Calu3 (cell line): ENCODE measurements around the gene ARHGEF4. TPM values are rescaled to one million over a fixed set of nuclear protein-coding genes. Genes with fewer than 3 reads are reported as not detected.

ENCODE experiments used
- BruUV-seq: library from RNA; stranded (reverse); fragments of 400-500 nt; replicated peaks from 2 replicates; lab custom pipeline; 2021; lab: Mats Ljungman, UMichigan
- CTCF ChIA-PET: fragments of 300-600 bp; sonication (Branson Sonifier 250); formaldehyde crosslinking; loops from one replicate; lab custom pipeline; 2022; ENCODE audit warnings: antibody characterized with exemption; lab: Charles Lee
- DNase-seq: peaks from one replicate; pipeline ENCODE4 v3.0.0; 2022
- H3K27ac Mint-ChIP-seq: one replicate; pipeline ENCODE4 v1.8.0; 2022; ENCODE audit warnings: mixed read lengths; ENCODE audit not compliant: unreplicated experiment
- H3K27me3 Mint-ChIP-seq: one replicate; pipeline ENCODE4 v1.8.0; 2022; ENCODE audit warnings: mixed read lengths; ENCODE audit not compliant: unreplicated experiment
- H3K36me3 Mint-ChIP-seq: one replicate; pipeline ENCODE4 v1.8.0; 2022; ENCODE audit warnings: mild to moderate bottlenecking, moderate library complexity, mixed read lengths; ENCODE audit not compliant: insufficient read depth, unreplicated experiment
- H3K4me1 Mint-ChIP-seq: one replicate; pipeline ENCODE4 v1.8.0; 2022; ENCODE audit warnings: mild to moderate bottlenecking, low read depth, mixed read lengths; ENCODE audit not compliant: unreplicated experiment
- H3K4me3 Mint-ChIP-seq: one replicate; pipeline ENCODE4 v1.8.0; 2022; ENCODE audit warnings: mild to moderate bottlenecking, low read depth, moderate library complexity, mixed read lengths; ENCODE audit not compliant: unreplicated experiment
- H3K9me3 Mint-ChIP-seq: one replicate; pipeline ENCODE4 v1.8.0; 2022; ENCODE audit warnings: low read depth, mixed read lengths; ENCODE audit not compliant: unreplicated experiment
- intact Hi-C: fragments of 100-400 bp; cut with micrococcal nuclease; formaldehyde crosslinking; loops from one replicate; pipeline ENCODE4 v1.10.0; 2022; ENCODE audit not compliant: unreplicated experiment
- total RNA-seq: library from RNA; stranded (reverse); gene quantifications from 2 replicates; pipeline ENCODE4 v1.2.3, GENCODE V29; 2022
- TF ChIP-seq, protein P1 (sequence below): fragments of 200-600 bp; IDR thresholded peaks from one replicate; pipeline ENCODE4 v1.8.0; 2022; ENCODE audit warnings: antibody characterized with exemption; ENCODE audit not compliant: unreplicated experiment

The ARHGEF4 gene
- total RNA-seq, 1 experiment from 2014 or later, result 8.8 TPM

- no peak overlapping the region for H3K4me3 Mint-ChIP-seq
- TF ChIP-seq, protein P1, sequence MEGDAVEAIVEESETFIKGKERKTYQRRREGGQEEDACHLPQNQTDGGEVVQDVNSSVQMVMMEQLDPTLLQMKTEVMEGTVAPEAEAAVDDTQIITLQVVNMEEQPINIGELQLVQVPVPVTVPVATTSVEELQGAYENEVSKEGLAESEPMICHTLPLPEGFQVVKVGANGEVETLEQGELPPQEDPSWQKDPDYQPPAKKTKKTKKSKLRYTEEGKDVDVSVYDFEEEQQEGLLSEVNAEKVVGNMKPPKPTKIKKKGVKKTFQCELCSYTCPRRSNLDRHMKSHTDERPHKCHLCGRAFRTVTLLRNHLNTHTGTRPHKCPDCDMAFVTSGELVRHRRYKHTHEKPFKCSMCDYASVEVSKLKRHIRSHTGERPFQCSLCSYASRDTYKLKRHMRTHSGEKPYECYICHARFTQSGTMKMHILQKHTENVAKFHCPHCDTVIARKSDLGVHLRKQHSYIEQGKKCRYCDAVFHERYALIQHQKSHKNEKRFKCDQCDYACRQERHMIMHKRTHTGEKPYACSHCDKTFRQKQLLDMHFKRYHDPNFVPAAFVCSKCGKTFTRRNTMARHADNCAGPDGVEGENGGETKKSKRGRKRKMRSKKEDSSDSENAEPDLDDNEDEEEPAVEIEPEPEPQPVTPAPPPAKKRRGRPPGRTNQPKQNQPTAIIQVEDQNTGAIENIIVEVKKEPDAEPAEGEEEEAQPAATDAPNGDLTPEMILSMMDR, result no peak
- CTCF ChIA-PET, result interaction anchor here (0.6 kb wide), 1 partner anchor 11 kb away, joined by 10 read pairs; no protein-coding TSS in a partner anchor
- no TSS peak for BruUV-seq
- no peak for DNase-seq
- H3K36me3 Mint-ChIP-seq, result no peaks in the 10 kb centered on the region
- H3K4me1 Mint-ChIP-seq, result peaks cover 2% of the 10 kb centered on the region
- H3K9me3 Mint-ChIP-seq, result no peaks in the 10 kb centered on the region
- H3K27ac Mint-ChIP-seq, result no peak overlapping the region
- no peaks in the 10 kb centered on the region for H3K27me3 Mint-ChIP-seq
- intact Hi-C loops, result no loop called here
These were observed 186.0 kb downstream of the ARHGEF4 start for GRCh38 chr2:131022731-131023130.

DNA sequence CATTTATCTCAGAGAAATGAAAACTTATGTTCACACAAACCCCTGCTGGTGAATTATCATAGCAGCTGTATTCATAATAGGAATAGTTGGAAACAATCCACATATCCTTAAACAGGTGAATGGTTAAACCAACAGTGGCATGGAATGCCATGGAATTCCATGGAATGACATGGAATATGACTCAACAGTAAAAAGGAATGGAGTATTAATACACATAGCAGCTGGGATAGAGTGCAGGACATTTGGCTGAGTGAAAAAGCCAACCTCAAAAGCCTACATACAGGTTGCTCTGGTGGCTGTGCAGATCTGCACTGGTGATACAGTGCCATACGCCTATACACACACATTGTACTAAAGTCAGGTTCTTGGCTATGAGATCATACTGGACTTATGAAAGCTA lies 187.0 kb downstream of the ARHGEF4 start:
- no peaks in the 10 kb centered on the region for H3K36me3 Mint-ChIP-seq
- no peak for DNase-seq
- H3K9me3 Mint-ChIP-seq, result no peaks in the 10 kb centered on the region

DNA sequence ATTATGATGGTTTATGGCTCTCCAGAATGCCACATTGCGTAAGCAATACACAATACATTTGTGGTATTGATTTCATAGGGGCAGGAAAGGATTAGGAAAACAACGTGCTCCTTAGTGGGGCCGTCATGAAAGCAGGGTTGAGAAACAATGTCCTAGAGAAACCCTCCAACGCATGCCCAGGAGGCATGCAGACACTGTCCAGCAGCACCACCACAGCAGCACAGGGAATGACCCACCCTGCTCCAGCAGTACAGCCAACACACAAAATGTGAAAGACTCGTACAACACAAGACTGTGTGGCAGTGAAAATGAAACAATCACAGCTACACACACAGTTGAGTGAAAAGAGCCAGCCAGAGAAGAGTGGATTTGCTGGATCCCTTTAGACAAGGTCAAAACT lies 190.2 kb downstream of the ARHGEF4 start:
- CTCF ChIA-PET, result interaction anchor here (0.6 kb wide), 1 partner anchor 140 kb away, joined by 3 read pairs; no protein-coding TSS in a partner anchor
- Mint-ChIP-seq H3K4me1 (no peaks in the 10 kb centered on the region), H3K27ac (no peak overlapping the region), H3K4me3 (no peak overlapping the region), H3K36me3 (no peaks in the 10 kb centered on the region), H3K9me3 (no peaks in the 10 kb centered on the region), H3K27me3 (no peaks in the 10 kb centered on the region)
- no peak for DNase-seq
- TF ChIP-seq, protein P1, result no peak
- intact Hi-C loops, result no loop called here
- no TSS peak for BruUV-seq

More for the DNA sequence above, 187.0 kb downstream of the ARHGEF4 start:
- no peak overlapping the region for H3K27ac Mint-ChIP-seq
- BruUV-seq, result no TSS peak
- intact Hi-C loops, result no loop called here
- H3K4me1 Mint-ChIP-seq, result no peaks in the 10 kb centered on the region
- CTCF ChIA-PET, result no interaction called here
- H3K4me3 Mint-ChIP-seq, result no peak overlapping the region
- H3K27me3 Mint-ChIP-seq, result no peaks in the 10 kb centered on the region
- TF ChIP-seq, protein P1, result no peak

GRCh38 chr2:131027566-131028528 lies 191.1 kb downstream of the ARHGEF4 start:
- no peaks in the 10 kb centered on the region for H3K27me3 Mint-ChIP-seq
- CTCF ChIA-PET, result no interaction called here
- H3K4me3 Mint-ChIP-seq, result no peak overlapping the region
- H3K27ac Mint-ChIP-seq, result no peak overlapping the region
- BruUV-seq, result no TSS peak
- H3K36me3 Mint-ChIP-seq, result no peaks in the 10 kb centered on the region
- TF ChIP-seq, protein P1, result no peak
- H3K4me1 Mint-ChIP-seq, result no peaks in the 10 kb centered on the region
- no peaks in the 10 kb centered on the region for H3K9me3 Mint-ChIP-seq
- DNase-seq, result no peak
- intact Hi-C loops, result no loop called here
